OCI-LY7 (cell line): ENCODE measurements around the gene NXN.

Experiments
- EZH2phosphoT487 ChIP-seq: fragments of 200-600 bp; sonication (generic); IDR thresholded peaks from 2 replicates; pipeline ENCODE4 v1.6.1; 2018; ENCODE audit warnings: low read depth, borderline replicate concordance, mild to moderate bottlenecking, mixed run types, antibody characterized with exemption, low read length, moderate library complexity, mixed read lengths
- TF ChIP-seq, protein P1 (sequence below): fragments of 200-600 bp; sonication (generic); conservative IDR thresholded peaks from 2 replicates; pipeline ENCODE4 v1.5.1; 2014; ENCODE audit warnings: mild to moderate bottlenecking, antibody characterized with exemption, low read length, moderate library complexity, mixed read lengths

DNA sequence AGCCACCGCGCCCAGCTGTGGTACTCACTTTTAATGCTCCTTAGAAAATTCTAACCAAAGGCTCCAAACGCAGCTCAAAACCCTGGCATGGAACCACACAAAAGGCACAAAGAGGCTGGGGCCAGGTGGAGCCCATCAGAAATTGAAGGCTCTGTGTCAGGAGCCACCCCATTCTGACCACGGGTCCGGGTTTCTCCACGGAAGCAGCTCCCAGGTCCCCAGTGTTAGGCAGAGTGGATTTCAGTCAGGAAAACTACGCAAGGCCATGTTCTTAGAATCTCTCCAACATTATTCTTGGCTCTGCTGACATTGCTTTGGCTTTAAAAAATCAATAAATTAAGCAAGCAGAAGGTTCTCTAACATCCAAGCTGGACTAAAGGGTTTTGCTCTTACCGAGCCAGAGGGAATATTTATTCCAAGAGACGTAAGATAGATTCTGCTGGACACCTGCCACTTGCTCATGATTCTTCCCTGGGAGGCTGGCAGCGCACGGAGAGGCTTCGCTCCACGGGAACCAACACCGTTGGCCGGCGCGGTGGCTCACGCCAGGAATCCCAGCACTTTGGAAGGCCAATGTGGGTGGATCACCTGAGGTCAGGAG, 93.5 kb downstream of the NXN start:
- TF ChIP-seq, protein P1, sequence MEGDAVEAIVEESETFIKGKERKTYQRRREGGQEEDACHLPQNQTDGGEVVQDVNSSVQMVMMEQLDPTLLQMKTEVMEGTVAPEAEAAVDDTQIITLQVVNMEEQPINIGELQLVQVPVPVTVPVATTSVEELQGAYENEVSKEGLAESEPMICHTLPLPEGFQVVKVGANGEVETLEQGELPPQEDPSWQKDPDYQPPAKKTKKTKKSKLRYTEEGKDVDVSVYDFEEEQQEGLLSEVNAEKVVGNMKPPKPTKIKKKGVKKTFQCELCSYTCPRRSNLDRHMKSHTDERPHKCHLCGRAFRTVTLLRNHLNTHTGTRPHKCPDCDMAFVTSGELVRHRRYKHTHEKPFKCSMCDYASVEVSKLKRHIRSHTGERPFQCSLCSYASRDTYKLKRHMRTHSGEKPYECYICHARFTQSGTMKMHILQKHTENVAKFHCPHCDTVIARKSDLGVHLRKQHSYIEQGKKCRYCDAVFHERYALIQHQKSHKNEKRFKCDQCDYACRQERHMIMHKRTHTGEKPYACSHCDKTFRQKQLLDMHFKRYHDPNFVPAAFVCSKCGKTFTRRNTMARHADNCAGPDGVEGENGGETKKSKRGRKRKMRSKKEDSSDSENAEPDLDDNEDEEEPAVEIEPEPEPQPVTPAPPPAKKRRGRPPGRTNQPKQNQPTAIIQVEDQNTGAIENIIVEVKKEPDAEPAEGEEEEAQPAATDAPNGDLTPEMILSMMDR, result no peak
- no peak for TF ChIP-seq EZH2phosphoT487
